Cardiac fibroblast (primary cell): ENCODE results near the gene PVRIG.
A peak's percentile ranks its signal among the peaks of the same experiment; 100 is the strongest.
"Not testable (repeated sequence)": the region's sequence is repeated elsewhere in the genome, so short reads cannot be mapped to it uniquely, and the experiment has no call there.

ENCODE experiments used
- DNase-seq, 2 donors: peaks; one replicate each; pipeline versions ENCODE4 v3.0.0 to v3.0.0-alpha.2; 2010; ENCODE audit warnings: low read depth in 2 of 2
- H3K4me3 ChIP-seq, 2 donors: replicated peaks in 1 of 2; 1 replicate in 1 of 2; 2 replicates in 1 of 2; pipeline ENCODE4 v1.5.1; 2011; ENCODE audit warnings: low read depth in 2 of 2, low read length in 2 of 2, mild to moderate bottlenecking in 2 of 2, moderate library complexity in 1 of 2
- CTCF ChIP-seq: IDR thresholded peaks from one replicate; pipeline ENCODE4 v1.5.1; 2011; ENCODE audit warnings: low read depth, mild to moderate bottlenecking, low read length, inconsistent platforms

Gene PVRIG

GRCh38 chr7:100221231-100221718 lies 1.5 kb downstream of the PVRIG start:
- no peak for TF ChIP-seq CTCF
- H3K4me3 ChIP-seq = no peak overlapping the region
- DNase-seq = no peak

GRCh38 chr7:100221767-100222444 lies 2.2 kb downstream of the PVRIG start:
- H3K4me3 ChIP-seq = no peak overlapping the region
- no peak for DNase-seq
- TF ChIP-seq CTCF = no peak

GRCh38 chr7:100222445-100223132 lies 2.8 kb downstream of the PVRIG start:
- no peak overlapping the region for H3K4me3 ChIP-seq
- no peak for DNase-seq
- no peak for TF ChIP-seq CTCF

GRCh38 chr7:100223376-100223927 lies 3.7 kb downstream of the PVRIG start:
- DNase-seq, H3K4me3 ChIP-seq: not testable (repeated sequence)

- DNase-seq, H3K4me3 ChIP-seq: not testable (repeated sequence)
Observed at GRCh38 chr7:100224891-100225290, 5.1 kb downstream of the PVRIG start.

GRCh38 chr7:100234660-100235317 lies 15.0 kb downstream of the PVRIG start:
- not testable (repeated sequence) for DNase-seq, H3K4me3 ChIP-seq

GRCh38 chr7:100239975-100240374 lies 20.2 kb downstream of the PVRIG start:
- H3K4me3 ChIP-seq, DNase-seq: not testable (repeated sequence)

- peak; percentile 9 to 59 for DNase-seq
- not testable (repeated sequence) for H3K4me3 ChIP-seq
Observed at GRCh38 chr7:100243385-100243784, 23.6 kb downstream of the PVRIG start.

- H3K4me3 ChIP-seq, DNase-seq: not testable (repeated sequence)
Observed at GRCh38 chr7:100244988-100245605, 25.3 kb downstream of the PVRIG start.

- not testable (repeated sequence) for H3K4me3 ChIP-seq, DNase-seq
Observed at GRCh38 chr7:100246121-100246864, 26.5 kb downstream of the PVRIG start.

GRCh38 chr7:100246865-100247137 lies 27.1 kb downstream of the PVRIG start:
- H3K4me3 ChIP-seq, DNase-seq: not testable (repeated sequence)
